ENCODE data around the gene TNS3. TPM values are rescaled to one million over a fixed set of nuclear protein-coding genes. Genes with fewer than 3 reads are reported as not detected.
A peak's percentile ranks its signal among the peaks of the same experiment; 100 is the strongest.

The TNS3 gene
- total and polyA plus RNA-seq, 9 of the 15 experiments (the other 6 are each of a cell fraction or from before 2014, with no cell fraction given) = 0.20 TPM; not detected in 8

- TF ChIP-seq MGA (IDR thresholded peaks at IDR 0.05) (peak; percentile 73), PBX2 (CRISPR knock-in tag; IDR thresholded peaks at IDR 0.05; ENCODE audit: low read depth) (no peak), PBX2 (tag; conservative IDR thresholded peaks at IDR 0.05; ENCODE audit: low read depth) (no peak), E2F6 (IDR thresholded peaks at IDR 0.05; ENCODE audit: borderline replicate concordance in 1 of 2, extremely low read depth in 1 of 2, insufficient read depth in 1 of 2, insufficient read length in 1 of 2, low read depth in 1 of 2, low read length in 1 of 2, poor library complexity in 1 of 2, severe bottlenecking in 1 of 2) (peak; percentile 58 to 64), MTA3 (IDR thresholded peaks at IDR 0.05; ENCODE audit: borderline replicate concordance) (no peak), HBP1 (CRISPR knock-in tag; IDR thresholded peaks at IDR 0.05) (no peak), ZSCAN29 (IDR thresholded peaks at IDR 0.05) (no peak), USF2 (CRISPR knock-in tag; IDR thresholded peaks at IDR 0.05) (peak; percentile 70)
Measured at GRCh38 chr7:47354831-47355541, 226.9 kb downstream of the TNS3 start (continued).
